ENCODE results near the gene SPOCK2.

SPOCK2 gene

GRCh38 chr10:72013202-72013945 lies 75.0 kb downstream of the SPOCK2 start:
- DNase-seq (ENCODE audit: extremely low read depth in 1 of 2, low read depth in 1 of 2), result no peak

- no peak for DNase-seq (ENCODE audit: extremely low read depth in 1 of 2, low read depth in 1 of 2)
Measured at GRCh38 chr10:72012796-72013195, 75.6 kb downstream of the SPOCK2 start.

GRCh38 chr10:72011976-72012512 lies 76.3 kb downstream of the SPOCK2 start:
- DNase-seq (ENCODE audit: extremely low read depth in 1 of 2, low read depth in 1 of 2), result no peak

- DNase-seq (ENCODE audit: extremely low read depth in 1 of 2, low read depth in 1 of 2), result no peak
Measured at GRCh38 chr10:72011468-72011867, 76.9 kb downstream of the SPOCK2 start.

GRCh38 chr10:72011016-72011415 lies 77.3 kb downstream of the SPOCK2 start:
- no peak for DNase-seq (ENCODE audit: extremely low read depth in 1 of 2, low read depth in 1 of 2)

GRCh38 chr10:72010234-72010973 lies 77.9 kb downstream of the SPOCK2 start:
- no peak for DNase-seq (ENCODE audit: extremely low read depth in 1 of 2, low read depth in 1 of 2)

GRCh38 chr10:72009425-72010081 lies 78.8 kb downstream of the SPOCK2 start:
- DNase-seq (ENCODE audit: extremely low read depth in 1 of 2, low read depth in 1 of 2), result no peak

GRCh38 chr10:72009051-72009424 lies 79.3 kb downstream of the SPOCK2 start:
- no peak for DNase-seq (ENCODE audit: extremely low read depth in 1 of 2, low read depth in 1 of 2)

Data from stimulated activated CD8-positive, alpha-beta memory T cell treated with anti-CD3 and anti-CD28 coated beads, Interleukin-7, amount 100 ng/mL, for 48 hours (primary cell).